Hepatocyte (in vitro differentiated cells): ENCODE measurements around the gene CATSPERB. TPM values are rescaled to one million over a fixed set of nuclear protein-coding genes. Genes with fewer than 3 reads are reported as not detected.
"Not testable (repeated sequence)": the region's sequence is repeated elsewhere in the genome, so short reads cannot be mapped to it uniquely, and the experiment has no call there.

Experiments used
- DNase-seq: peaks from one replicate; pipeline ENCODE4 v3.0.0-alpha.2; 2016; ENCODE audit warnings: low spot score
- H2AFZ ChIP-seq: fragments of 200-600 bp; sonication (generic); 2 replicates; pipeline ENCODE4 v1.6.0; 2016; ENCODE audit warnings: antibody characterized with exemption, mild to moderate bottlenecking
- H3K27ac ChIP-seq: fragments of 200-600 bp; sonication (generic); 2 replicates; pipeline ENCODE4 v1.5.1; 2016; ENCODE audit warnings: mild to moderate bottlenecking
- H3K27me3 ChIP-seq: fragments of 200-600 bp; sonication (generic); 2 replicates; pipeline ENCODE4 v1.6.1; 2016
- H3K36me3 ChIP-seq: fragments of 200-600 bp; sonication (generic); replicated peaks from 2 replicates; pipeline ENCODE4 v1.5.1; 2016; ENCODE audit warnings: low read depth; ENCODE audit not compliant: insufficient read depth
- H3K4me1 ChIP-seq: fragments of 200-600 bp; sonication (generic); 2 replicates; pipeline ENCODE4 v1.5.1; 2016; ENCODE audit warnings: mild to moderate bottlenecking, moderate library complexity; ENCODE audit not compliant: insufficient read depth
- H3K4me2 ChIP-seq: fragments of 200-600 bp; sonication (generic); 2 replicates; pipeline ENCODE4 v1.6.0; 2016
- H3K4me3 ChIP-seq: fragments of 200-600 bp; sonication (generic); 2 replicates; pipeline ENCODE4 v1.5.1; 2016; ENCODE audit warnings: mild to moderate bottlenecking
- H3K79me2 ChIP-seq: fragments of 200-600 bp; sonication (generic); 2 replicates; pipeline ENCODE4 v1.6.0; 2017; ENCODE audit warnings: mild to moderate bottlenecking
- H3K9me2 ChIP-seq: fragments of 200-600 bp; sonication (generic); replicated peaks from 2 replicates; pipeline ENCODE4 v1.6.0; 2017; ENCODE audit warnings: mild to moderate bottlenecking; ENCODE audit not compliant: insufficient read depth
- H3K9me3 ChIP-seq: fragments of 200-600 bp; sonication (generic); 2 replicates; pipeline ENCODE4 v1.5.1; 2016; ENCODE audit warnings: low read depth, mild to moderate bottlenecking
- H4K20me1 ChIP-seq: fragments of 200-600 bp; sonication (generic); 2 replicates; pipeline ENCODE4 v1.6.0; 2016; ENCODE audit warnings: mild to moderate bottlenecking; ENCODE audit not compliant: insufficient read depth, poor library complexity, severe bottlenecking
- EZH2 ChIP-seq: fragments of 200-600 bp; sonication (generic); IDR thresholded peaks from 2 replicates; pipeline ENCODE4 v1.6.1; 2016; ENCODE audit warnings: antibody characterized with exemption, mild to moderate bottlenecking, borderline replicate concordance
- EZH2phosphoT487 ChIP-seq: fragments of 200-600 bp; sonication (generic); IDR thresholded peaks from one replicate; pipeline ENCODE4 v1.6.1; 2018; ENCODE audit warnings: antibody characterized with exemption, mild to moderate bottlenecking, low read depth, moderate library complexity; ENCODE audit not compliant: unreplicated experiment, severe bottlenecking
- WGBS: methylation state at CpG from one replicate; pipeline ENCODE4 v1.1.6; 2016; ENCODE audit warnings: low lambda C conversion rate; ENCODE audit errors: missing lambda C conversion rate; 5-methylcytosine and 5-hydroxymethylcytosine counted together
- polyA plus RNA-seq: library from polyadenylated mRNA; unstranded; fragments of >200 nt; fragmentation: Nextera tagmentation; extraction: Ambion mirVana; gene quantifications from 2 replicates; pipeline ENCODE4 v1.2.1, GENCODE V29; 2016
- total RNA-seq: library from RNA; depleted of rRNA; stranded (reverse); fragments of >200 nt; gene quantifications from 2 replicates; pipeline ENCODE4 v1.2.3, GENCODE V29; 2014
- TF ChIP-seq, protein P1 (sequence below): fragments of 200-600 bp; sonication (generic); IDR thresholded peaks from 2 replicates; pipeline ENCODE4 v1.5.1; 2016; ENCODE audit warnings: antibody characterized with exemption, mild to moderate bottlenecking; ENCODE audit not compliant: poor library complexity

CATSPERB gene
- total and polyA plus RNA-seq, 2 experiments from 2014 or later = 0.93 to 7.1 TPM

DNA sequence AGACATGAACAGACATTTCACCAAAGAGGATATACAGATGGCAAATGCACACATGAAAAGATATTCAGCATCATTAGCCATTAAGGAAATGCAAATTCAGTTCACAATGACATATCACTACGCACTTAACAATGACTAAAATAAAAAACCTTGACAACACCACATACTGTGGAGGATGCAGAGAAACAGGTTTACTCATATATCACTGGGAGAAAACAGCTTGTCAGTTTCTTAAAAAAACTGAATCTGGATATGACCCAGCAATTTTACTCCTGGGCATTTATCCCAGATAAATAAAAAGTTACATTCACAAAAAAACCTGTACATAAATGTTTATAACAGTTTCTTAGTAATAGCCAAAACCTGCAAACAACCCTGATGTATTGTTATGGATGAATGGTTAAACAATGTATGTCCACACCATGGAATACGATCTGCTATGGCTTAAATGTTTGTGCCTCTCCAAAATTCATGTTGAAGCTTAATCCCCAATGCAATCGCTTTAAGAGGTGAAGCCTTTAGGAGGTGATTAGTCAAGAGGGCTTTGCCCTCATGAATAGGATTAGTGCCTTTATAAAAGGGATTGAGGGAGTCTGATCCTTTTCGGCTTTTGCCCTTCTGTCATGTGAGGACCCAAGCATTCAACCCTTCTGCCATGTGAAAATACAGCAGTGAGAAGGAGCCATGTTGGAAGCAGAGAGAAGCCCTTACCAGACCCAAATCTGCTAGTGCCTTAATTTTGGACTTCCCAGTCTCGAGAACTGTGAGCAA, 185.8 kb downstream of the CATSPERB start:
- no peaks in the 10 kb centered on the region for H3K9me3 ChIP-seq
- H3K4me2 ChIP-seq = no peak overlapping the region
- H3K27me3 ChIP-seq = no peaks in the 10 kb centered on the region
- H2AFZ ChIP-seq = no peak overlapping the region
- TF ChIP-seq EZH2phosphoT487 (no peak), EZH2 (no peak)
- TF ChIP-seq, protein P1, sequence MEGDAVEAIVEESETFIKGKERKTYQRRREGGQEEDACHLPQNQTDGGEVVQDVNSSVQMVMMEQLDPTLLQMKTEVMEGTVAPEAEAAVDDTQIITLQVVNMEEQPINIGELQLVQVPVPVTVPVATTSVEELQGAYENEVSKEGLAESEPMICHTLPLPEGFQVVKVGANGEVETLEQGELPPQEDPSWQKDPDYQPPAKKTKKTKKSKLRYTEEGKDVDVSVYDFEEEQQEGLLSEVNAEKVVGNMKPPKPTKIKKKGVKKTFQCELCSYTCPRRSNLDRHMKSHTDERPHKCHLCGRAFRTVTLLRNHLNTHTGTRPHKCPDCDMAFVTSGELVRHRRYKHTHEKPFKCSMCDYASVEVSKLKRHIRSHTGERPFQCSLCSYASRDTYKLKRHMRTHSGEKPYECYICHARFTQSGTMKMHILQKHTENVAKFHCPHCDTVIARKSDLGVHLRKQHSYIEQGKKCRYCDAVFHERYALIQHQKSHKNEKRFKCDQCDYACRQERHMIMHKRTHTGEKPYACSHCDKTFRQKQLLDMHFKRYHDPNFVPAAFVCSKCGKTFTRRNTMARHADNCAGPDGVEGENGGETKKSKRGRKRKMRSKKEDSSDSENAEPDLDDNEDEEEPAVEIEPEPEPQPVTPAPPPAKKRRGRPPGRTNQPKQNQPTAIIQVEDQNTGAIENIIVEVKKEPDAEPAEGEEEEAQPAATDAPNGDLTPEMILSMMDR = no peak
- no peaks in the 10 kb centered on the region for H3K9me2 ChIP-seq
- DNase-seq = no peak
- H3K36me3 ChIP-seq = no peaks in the 10 kb centered on the region
- H3K4me3 ChIP-seq = no peak overlapping the region
- no peaks in the 10 kb centered on the region for H4K20me1 ChIP-seq
- no peaks in the 10 kb centered on the region for H3K79me2 ChIP-seq
- WGBS = 84% methylated on average over 5 of the region's 5 CpGs
- no peaks in the 10 kb centered on the region for H3K4me1 ChIP-seq
- H3K27ac ChIP-seq = no peak overlapping the region

DNA sequence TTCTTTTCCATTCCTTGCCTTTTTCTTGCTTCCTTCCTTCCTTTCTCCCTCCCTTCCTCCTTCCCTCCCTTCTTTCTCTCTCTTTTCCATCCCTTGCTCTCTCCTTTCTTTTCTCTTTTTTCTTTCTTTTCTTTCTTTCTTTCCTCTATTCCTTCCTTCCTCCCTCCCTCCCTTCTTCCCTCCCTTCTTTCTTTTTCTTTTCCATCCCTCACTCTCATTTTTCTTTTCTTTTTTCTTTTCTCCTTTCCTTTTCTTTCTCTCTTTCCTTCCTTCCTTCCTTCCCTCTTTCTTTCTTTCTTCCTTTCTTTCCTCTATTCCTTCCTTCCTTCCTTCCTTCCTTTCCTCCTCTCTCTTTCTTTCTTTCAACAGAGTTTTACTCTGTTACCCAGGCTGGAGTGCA, 186.7 kb downstream of the CATSPERB start:
- Histone ChIP-seq H3K79me2 (no peaks in the 10 kb centered on the region), H3K27me3 (no peaks in the 10 kb centered on the region), H2AFZ (no peak overlapping the region), H3K4me1 (no peaks in the 10 kb centered on the region), H3K4me3 (no peak overlapping the region), H3K9me3 (no peaks in the 10 kb centered on the region), H3K27ac (no peak overlapping the region), H3K4me2 (no peak overlapping the region), H3K36me3 (no peaks in the 10 kb centered on the region), H4K20me1 (no peaks in the 10 kb centered on the region), H3K9me2 (no peaks in the 10 kb centered on the region)
- TF ChIP-seq EZH2phosphoT487 = no peak
- TF ChIP-seq, protein P1 = no peak
- no peak for TF ChIP-seq EZH2
- DNase-seq = no peak

DNA sequence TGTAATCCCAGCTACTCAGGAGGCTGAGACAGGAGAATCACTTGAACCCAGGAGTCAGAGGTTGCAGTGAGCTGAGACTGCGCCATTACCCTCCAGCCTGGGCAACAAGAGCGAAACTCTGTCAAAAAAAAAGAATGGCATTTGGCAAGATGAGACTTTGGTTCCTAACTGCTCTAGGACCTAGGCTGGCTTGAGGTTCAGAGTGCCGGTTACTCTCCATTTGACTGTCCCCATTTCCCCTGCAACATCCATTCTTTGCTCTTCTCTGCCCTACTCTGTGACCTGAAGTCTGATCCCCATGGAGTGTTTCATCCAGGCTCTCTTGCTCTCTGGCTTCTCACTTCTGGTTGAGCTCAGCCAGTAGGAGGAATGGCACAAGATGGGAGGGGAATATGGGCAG, 195.6 kb downstream of the CATSPERB start:
- H3K27ac ChIP-seq = no peak overlapping the region
- no peak overlapping the region for H3K4me2 ChIP-seq
- no peaks in the 10 kb centered on the region for H3K79me2 ChIP-seq
- WGBS = 100% methylated on average over 3 of the region's 3 CpGs
- no peaks in the 10 kb centered on the region for H3K9me3 ChIP-seq
- H3K36me3 ChIP-seq = no peaks in the 10 kb centered on the region
- H2AFZ ChIP-seq = no peak overlapping the region
- H3K4me3 ChIP-seq = no peak overlapping the region
- DNase-seq = no peak
- no peaks in the 10 kb centered on the region for H3K9me2 ChIP-seq
- no peaks in the 10 kb centered on the region for H3K27me3 ChIP-seq
- no peaks in the 10 kb centered on the region for H4K20me1 ChIP-seq
- TF ChIP-seq EZH2 (no peak), EZH2phosphoT487 (no peak)
- TF ChIP-seq, protein P1 = no peak
- no peaks in the 10 kb centered on the region for H3K4me1 ChIP-seq

DNA sequence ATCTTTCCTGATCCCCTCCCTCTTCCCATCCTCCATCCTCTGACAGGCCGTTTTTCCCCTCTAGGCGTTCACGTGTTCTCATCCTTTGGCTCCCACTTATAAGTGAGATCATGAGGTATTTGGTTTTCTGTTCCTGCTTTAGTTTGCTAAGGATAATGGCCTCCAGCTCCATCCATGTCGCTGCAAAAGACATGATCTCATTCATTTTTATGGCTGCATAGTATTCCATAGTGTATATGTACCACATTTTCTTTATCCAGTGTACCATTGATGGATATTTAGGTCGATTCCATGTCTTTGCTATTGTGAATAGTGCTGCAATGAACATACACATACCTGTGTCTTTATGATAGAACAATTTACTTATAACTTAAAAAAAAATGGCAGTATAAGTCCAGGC, 197.8 kb downstream of the CATSPERB start:
- 82% methylated on average over 5 of the region's 5 CpGs for WGBS
- not testable (repeated sequence) for H3K4me1 ChIP-seq, H3K4me3 ChIP-seq, H3K9me2 ChIP-seq, H3K36me3 ChIP-seq, H3K27me3 ChIP-seq, DNase-seq, H4K20me1 ChIP-seq, H3K27ac ChIP-seq, H3K79me2 ChIP-seq, H3K9me3 ChIP-seq, H3K4me2 ChIP-seq, H2AFZ ChIP-seq
